ENCODE data around the gene TCL1A. TPM values are rescaled to one million over a fixed set of nuclear protein-coding genes. Genes with fewer than 3 reads are reported as not detected.

Gene TCL1A
- total and polyA plus RNA-seq, 12 donors, result 0.22 to 0.33 TPM; not detected in 10

DNA sequence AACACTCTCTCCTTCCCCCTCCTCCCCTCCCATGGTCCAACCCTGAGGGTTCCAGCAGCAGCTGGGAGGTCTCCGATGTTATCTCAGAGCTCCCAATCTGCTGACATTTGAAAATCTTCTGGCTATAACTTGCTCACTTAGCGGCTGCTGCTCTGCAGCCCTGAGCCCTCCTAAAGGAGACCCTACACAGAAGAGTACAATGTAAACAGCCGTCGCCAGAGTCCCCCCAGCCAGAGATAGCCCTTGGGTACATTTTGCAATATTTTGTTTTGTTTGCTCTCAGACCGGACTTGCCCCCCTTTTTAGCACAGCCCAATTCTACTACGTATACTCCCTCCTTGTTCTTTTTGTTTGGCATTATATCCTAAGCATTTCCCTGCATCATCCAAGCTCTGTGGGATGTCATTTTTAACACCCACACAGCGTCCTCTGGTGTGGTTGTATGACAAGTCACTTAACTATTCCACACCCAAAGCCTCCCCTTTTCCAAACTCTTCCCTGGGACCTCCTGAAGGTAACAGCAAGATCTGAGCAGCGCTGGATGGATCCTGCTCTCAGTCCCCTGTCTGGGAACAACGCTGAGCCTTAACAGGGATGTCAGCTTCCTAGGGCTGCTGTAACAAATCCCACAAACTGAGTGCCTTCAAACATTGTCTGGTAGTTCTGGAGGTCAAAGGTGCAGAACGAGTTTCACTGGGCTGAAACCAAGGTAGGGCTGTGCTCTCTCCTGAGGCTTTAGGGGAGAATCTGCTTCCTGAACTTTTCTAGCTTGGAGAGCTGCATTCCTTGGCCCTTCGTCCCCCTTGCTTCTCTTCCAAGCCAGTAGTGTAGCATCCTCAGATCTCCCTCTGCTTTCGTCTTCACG, 53.0 kb downstream of the TCL1A start:
- DNase-seq, result no peak
- TF ChIP-seq POLR2A (IDR thresholded peaks at IDR 0.05) (no peak), CTCF (IDR thresholded peaks at IDR 0.05) (no peak)
- H3K36me3 ChIP-seq (replicated peaks in 1 of 2), result no peaks in the 10 kb centered on the region
- H3K4me1 ChIP-seq (replicated peaks in 1 of 2), result peaks cover 0 to 8% of the 10 kb centered on the region in 2 donors
- H3K9me3 ChIP-seq (replicated peaks in 1 of 3), result no peaks in the 10 kb centered on the region
- intact Hi-C loops (cut with DNase I), result no loop called here
- H3K4me3 ChIP-seq, result no peak overlapping the region
- no peaks in the 10 kb centered on the region for H3K27me3 ChIP-seq
- H3K27ac ChIP-seq, result no peak overlapping the region
- WGBS, 4 donors, result 58 to 67% (median 64%) methylated on average over 13 of the region's 13 CpGs

- Histone ChIP-seq H3K4me1 (replicated peaks in 1 of 2) (peaks cover 0 to 8% of the 10 kb centered on the region in 2 donors), H3K4me3 (no peak overlapping the region), H3K36me3 (replicated peaks in 1 of 2) (no peaks in the 10 kb centered on the region), H3K27me3 (no peaks in the 10 kb centered on the region), H3K9me3 (replicated peaks in 1 of 3) (no peaks in the 10 kb centered on the region), H3K27ac (no peak overlapping the region)
- DNase-seq, result peak in 6 of 7 donors; percentile 39 to 72 (median 54)
- TF ChIP-seq CTCF (IDR thresholded peaks at IDR 0.05) (no peak), POLR2A (IDR thresholded peaks at IDR 0.05) (no peak)
- intact Hi-C loops (cut with DNase I), result no loop called here
- WGBS, 4 donors, result 38 to 63% (median 50%) methylated on average over 4 to 5 of the region's 5 CpGs
Observed at GRCh38 chr14:95659990-95660385, 53.9 kb downstream of the TCL1A start.

Small RNA genes lying within 50 kb of the gene (small RNA-seq; reads per million reads assigned to genes)
- 0 reads per million in 2 donors for gene RF02193

Other genes with a start within 250 kb of the TCL1A start
- 10 to 100 TPM in 8 of 9 donors, 1 to 10 TPM in 1; 1.8 to 24.8 (median 12.9) TPM for gene SYNE3, start 197.5 kb downstream of the TCL1A start, total RNA-seq
- 1 to 10 TPM; 2.5 to 6.2 (median 4.4) TPM for gene SYNE3, start 197.5 kb downstream of the TCL1A start, polyA plus RNA-seq
- 100 to 1,000 TPM in 1 of 9 donors, 10 to 100 TPM in 8; 45.3 to 128 (median 79.5) TPM for gene GLRX5, start 179.1 kb downstream of the TCL1A start, total RNA-seq
- gene GLRX5, start 179.1 kb downstream of the TCL1A start, polyA plus RNA-seq, result 100 to 1,000 TPM in 1 of 3 donors, 10 to 100 TPM in 2; 32.7 to 134 (median 57.6) TPM
- under 1 TPM in 1 of 9 donors, not detected in 8; 0.06 TPM for gene TCL1B, start 27.7 kb downstream of the TCL1A start, total RNA-seq
- under 1 TPM in 1 of 3 donors, not detected in 2; 0.13 TPM for gene TCL1B, start 27.7 kb downstream of the TCL1A start, polyA plus RNA-seq
- under 1 TPM in 1 of 9 donors, not detected in 8; 0.06 TPM for gene TUNAR, start 162.7 kb upstream of the TCL1A start, total RNA-seq
- gene TUNAR, start 162.7 kb upstream of the TCL1A start, polyA plus RNA-seq, result not detected

All from adrenal gland (tissue), 12 donors.